Renal cortex interstitium (tissue), 11 donors: ENCODE results near the gene RANBP1. TPM values are rescaled to one million over a fixed set of nuclear protein-coding genes. Genes with fewer than 3 reads are reported as not detected.
"Not testable (repeated sequence)": the region's sequence is repeated elsewhere in the genome, so short reads cannot be mapped to it uniquely, and the experiment has no call there.

Experiments used
- DNase-seq, 11 donors: peaks; one replicate each; pipeline ENCODE4 v3.0.0-alpha.2; 2013; ENCODE audit warnings: low read depth in 9 of 11, low spot score in 4 of 11; ENCODE audit errors: extremely low read depth in 1 of 11
- polyA plus RNA-seq, 3 donors: library from polyadenylated mRNA; unstranded; fragments of 120-200 nt; gene quantifications; one replicate each; pipeline ENCODE4 v1.2.1, GENCODE V29; 2013; ENCODE audit not compliant: insufficient read length in 3 of 3

Gene RANBP1
- polyA plus RNA-seq, 3 donors = 175 to 213 (median 202) TPM

DNA sequence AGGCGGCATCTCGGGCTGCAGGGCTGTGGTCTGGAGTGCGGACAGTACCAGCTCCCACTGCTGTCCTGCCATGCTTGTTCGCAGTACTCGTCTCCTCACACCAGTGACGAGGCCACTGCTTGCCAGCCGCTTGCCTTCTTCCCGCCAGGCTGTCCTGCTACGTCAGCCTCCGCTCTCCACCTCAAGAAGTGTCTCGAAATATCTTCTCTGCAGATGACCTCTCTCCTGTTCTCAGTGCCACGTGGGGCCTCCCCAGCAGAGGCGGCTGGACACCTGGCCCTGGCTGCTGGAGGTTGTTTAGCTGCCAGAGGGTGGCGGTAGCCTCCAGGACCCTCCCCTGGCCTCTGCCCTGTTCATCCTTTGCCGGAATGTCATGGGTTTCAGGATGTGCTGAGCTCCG is 38.0 kb downstream of the RANBP1 start:
- DNase-seq = no peak

DNA sequence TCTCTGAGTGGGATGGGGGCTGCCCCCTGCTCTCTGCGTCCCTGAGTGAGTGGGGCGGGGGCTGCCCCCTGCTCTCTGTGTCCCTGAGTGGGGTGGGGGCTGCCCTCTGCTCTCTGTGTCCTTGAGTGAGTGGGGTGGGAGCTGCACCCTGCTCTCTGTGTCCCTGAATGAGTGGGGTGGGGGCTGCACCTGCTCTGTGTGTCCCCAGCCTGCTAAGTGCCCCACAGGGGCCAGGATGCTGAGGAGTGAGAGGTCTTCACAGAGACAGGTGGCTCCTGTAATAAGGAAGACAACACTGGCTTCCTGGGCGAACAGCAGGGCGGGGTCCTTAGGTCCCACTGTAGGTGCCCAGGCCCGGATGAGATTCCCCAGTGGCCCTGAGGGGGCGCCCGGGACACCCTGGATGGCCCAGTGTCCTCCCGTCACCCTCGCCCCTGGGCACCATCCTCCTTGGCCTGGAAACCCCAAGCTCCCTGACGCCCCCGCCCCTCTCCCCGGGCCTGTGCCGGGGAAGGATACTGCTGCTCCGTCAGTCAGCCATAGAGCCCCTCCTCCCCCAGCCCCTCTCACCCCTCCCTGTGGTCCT is 38.8 kb downstream of the RANBP1 start:
- DNase-seq = no peak

DNA sequence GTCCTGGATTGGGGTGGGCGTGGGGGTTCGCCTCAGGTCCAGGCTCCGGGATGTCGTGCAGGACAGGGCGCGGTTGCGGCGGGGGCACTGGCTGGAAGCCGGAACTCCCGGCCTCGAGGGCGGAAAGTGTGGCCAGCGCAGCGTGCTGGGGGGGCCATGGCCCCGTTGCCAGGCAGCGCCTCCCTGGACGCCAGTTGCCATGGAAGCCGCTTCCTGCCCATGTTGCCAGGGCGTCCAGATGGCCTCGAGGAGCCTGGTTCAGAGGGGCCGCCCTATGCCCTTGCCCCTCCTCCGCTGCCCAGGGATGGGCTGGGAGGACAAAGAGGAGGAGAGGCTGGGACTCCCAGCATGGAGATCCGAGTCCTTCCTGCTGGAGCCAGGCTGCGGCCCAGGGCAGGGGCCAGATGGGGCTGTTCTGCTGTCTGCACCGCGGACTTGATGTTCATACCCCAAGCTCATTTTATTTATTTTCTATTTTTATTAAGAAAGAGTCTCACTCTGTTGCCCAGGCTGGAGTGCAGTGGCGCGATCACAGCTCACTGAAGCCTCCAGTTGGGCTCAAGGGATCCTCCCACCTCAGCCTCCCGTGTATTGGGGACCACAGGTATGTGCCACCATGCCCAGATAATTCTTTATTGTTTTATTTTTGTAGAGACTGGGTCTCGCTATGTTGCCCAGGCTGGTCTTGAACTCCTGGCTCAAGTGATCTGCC is 39.6 kb downstream of the RANBP1 start:
- DNase-seq = no peak

DNA sequence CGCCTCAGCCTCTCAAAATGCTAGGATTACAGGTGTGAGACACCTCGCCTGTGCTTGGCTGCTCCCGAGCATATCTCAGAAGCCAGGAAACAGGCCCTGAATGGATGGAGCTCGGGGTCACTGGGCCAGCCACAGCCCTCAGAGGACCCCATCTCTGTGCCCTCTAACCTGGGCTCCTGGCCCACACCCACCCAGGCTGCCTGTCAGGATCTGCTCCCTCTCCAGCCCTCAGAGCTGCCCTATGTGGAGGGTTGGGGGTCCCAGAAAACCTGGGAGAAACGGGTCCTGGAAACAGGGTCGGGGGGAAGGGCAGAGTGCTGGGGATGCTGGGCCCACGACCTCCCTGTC is 40.1 kb downstream of the RANBP1 start:
- DNase-seq = no peak

DNA sequence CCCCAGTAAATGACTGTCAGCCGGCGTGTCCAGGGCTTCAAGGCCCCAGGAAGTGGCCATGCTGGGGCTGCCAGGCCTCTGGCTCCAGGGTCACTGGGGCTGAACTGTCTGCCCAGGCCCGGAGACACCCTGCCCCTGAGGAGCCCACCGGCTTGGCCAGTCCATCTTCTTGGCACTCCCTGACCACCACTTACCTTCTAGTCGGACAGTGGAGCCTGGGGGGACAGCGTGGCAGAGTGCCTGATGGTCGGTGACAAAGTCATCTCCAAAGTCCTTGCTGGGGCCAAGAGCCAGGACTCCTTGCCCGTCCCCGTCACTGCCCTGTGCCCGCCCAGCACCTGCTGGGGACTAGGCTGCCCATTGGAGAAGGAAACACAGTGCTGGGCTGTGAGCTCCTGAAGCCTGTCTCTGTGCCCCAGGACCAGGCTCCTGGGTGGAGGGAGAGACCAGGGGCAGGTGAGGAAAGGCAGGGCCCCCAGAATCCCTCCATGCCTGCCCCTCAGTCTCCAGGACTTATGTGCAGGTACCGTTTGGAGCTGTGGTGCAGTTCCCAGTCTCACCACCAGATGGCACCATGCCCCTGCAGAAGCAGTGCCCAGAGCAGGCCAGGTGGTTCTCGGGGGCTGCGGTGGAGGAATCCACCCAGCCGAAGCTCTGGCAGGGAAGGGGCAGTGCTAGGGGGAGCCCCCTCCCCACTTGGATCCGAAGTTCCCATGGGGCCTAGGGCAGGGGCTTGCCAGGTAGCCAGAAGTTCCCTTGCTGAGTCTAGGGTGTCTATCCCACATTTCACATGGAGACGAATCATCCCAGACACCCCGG is 40.9 kb downstream of the RANBP1 start:
- DNase-seq = peak in 9 of 11 donors; percentile 53 to 79 (median 71)

DNA sequence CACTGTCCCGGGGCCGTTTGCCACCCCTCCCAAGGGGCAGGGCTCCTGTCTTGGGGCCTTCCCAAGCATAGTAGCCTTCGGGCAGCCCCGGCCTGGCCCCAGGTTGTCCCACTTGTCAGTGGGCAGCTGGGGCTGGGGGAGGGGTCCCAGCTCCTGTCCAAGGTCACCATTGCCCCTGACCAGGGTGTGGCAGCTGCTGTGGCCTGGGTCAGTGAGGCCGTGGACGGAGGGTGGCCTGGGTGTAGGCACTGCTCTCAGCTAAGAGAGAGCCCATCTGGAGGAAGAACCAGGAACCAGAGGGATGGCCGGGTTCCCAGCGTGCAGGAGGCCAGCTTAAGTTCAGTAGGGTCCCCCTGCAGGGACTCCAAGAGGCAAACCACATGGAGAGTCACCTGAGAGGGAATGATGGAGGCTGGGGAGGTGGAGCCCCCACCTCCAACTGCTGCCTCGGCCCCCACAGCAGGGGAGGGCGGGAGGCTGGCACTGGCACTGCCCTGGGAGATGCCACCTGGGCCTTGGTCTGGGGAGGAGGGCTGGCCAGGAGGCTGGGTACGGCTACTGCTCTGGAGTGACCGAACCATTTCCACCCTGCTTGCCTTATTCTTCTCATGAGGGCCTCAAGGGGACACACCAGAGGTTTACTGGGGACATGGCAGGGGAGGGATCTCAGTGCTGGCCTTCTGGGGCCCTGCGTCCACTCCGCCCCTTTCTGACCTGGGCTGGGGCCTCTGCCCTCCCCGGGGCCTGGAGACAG is 41.7 kb downstream of the RANBP1 start:
- DNase-seq = no peak

DNA sequence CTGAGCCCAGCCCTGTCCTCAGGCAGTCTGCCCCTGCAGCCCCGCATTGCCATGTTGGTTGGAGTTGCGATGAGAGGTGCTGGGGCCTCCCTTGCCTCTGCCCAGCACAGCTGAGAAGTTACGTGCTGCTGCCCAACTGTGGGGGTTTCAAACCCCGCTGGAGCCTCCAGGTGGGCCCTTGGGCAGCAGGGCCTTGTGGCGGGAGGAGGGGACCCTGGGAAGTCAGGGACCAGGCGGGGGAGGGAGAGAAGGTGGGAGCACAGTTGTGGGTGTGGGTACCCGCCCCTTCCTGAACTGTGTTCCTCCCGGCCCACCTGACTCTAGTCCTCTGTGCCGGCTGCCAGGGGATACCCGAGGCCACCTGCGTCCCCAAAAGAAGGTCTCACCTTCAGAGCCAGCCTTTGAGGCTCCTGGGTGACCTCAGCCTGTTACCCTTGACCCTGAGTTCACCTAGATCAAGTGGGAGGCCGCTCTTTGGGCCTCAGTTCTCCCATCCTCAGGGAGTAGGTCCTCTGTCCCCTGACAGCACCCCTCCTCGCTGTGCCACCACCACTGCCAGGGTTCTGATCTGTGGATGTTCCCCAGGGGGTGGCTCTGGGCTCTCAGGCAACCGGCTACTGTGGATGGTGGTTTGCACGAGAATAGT is 42.6 kb downstream of the RANBP1 start:
- no peak for DNase-seq

DNA sequence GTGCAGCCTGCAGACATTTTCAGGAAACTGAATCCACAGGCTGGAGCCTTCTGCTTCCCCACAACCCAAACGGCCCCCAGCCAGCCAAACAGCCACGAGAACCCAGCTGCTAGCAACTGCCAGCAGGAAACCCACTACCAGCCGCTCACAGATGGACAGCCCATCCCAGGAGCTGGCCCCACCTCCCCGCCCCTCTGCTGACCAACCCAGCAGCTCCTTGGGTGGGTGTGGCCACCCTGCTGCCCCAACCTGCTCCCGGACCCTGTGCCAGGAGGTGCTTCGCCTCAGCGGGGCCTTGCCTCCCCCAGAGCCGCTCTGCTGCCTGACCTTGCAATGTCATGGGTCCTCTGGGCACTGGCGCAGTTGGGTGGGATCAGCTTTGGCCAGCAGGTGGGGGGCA is 43.2 kb downstream of the RANBP1 start:
- DNase-seq = peak in 1 of 11 donors; percentile 16

DNA sequence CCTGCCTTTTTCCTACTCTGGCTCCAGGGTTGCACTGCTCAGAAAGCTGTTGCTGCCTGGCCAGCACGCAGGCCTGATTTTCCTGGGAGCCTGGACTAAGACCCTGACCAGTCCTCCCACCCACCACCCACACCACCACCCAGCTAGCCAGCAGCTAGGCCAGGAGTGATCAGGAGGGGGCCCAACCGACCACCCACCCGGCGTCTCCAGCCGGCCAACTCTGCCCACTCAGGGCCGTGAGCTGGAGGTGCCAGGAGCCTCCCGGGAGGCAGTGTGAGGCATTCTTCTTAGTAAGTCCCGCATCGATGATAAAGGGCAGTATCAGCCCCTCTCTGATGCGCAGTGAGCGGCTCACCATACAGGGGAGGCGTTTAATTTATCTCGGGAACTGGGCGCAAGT is 43.6 kb downstream of the RANBP1 start:
- DNase-seq = not testable (repeated sequence)

DNA sequence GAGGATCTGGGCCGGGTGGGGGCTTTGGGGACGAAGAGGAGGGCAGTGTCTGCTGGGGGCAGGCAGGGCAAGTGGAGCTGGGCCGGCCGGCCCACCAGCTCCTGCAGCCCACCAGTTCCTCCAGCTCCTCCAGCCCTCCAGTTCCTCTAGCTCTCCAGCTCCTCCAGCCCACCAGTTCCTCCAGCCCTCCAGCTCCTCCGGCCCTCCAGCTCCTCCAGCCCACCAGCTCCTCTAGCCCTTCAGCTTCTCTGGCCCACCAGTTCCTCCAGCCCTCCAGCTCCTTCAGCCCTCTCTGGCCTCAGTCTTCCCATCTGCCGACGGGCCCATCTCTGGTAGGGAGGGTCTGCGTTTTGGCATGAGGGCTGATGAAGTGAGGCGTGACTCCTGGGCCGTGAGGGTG is 44.1 kb downstream of the RANBP1 start:
- no peak for DNase-seq

DNA sequence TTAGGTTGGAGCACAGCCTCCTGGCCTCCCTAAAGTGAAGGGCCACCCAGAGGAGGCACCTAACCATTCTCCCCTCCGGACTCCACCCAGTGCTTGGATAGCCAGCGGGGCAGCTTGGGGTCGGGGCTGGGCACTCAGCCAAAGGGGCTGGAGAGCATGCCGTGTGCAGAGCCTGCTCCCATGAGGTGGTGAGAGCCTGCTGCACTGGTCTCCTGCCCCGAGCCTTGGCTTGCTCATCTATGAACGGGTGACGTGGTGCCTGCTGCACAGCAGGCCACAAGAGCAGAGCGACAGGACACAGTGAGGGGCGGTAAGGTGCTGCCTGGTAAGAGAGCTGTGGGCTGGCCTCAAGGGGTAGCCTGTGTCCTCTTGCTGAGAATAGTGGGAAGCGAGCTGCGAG is 49.0 kb downstream of the RANBP1 start:
- DNase-seq = no peak

DNA sequence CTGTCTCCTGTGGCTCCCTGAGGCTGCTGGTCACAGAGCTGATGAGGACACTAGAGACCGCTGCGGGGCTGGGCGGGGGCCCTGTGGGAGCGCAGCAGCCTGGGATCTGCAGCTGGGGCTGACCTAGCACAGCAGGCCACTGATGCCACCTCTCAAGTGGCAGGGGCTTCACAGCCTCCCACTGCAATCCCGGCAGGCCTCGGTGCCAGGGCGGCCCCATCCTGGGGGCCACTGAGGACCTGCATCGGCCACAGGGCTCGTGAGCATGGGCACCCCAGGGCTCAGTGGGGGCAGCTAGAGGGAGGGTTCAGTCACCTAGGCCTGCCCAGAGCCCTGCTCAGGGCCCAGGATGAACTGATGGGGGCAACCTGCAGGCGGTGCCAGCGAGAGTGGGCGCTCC is 49.5 kb downstream of the RANBP1 start:
- no peak for DNase-seq

DNA sequence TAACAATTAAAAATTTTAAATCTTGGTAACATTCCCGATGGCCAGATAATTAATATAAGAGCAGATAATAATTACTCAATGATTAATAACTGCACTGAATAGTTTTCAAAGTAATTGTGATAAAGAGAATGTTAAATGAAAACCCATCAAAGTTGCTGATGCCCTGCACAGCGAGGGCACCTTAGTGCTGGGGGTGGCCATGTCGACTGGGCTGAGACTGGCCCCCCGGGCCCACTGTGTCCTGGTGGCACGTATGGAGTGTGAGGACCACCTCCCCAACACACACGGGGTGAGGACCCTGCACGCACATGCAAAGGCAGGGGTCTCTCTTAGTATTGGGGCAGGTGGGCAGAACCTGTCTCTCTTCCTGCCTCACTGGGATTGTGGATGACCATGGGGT is 50.0 kb downstream of the RANBP1 start:
- DNase-seq = no peak

DNA sequence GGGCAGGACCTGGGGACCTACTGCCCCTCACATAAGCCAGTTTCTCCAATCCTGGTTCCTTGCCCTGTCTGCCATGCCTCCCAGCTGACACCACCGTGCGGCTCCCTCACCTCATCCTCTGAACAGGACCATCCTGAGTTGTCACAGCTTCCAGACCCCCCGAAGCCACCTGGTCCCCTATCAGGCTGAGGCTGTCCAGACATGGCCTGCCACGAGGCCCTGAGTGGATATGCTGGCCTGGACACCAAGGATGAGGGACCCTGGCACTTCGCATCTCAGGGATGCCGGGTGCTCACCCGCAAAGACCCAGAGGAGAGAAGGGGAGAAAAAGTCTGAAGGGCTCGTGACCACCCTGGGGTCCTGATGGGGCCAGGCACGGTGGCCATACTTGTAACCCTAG is 50.8 kb downstream of the RANBP1 start:
- DNase-seq = no peak

DNA sequence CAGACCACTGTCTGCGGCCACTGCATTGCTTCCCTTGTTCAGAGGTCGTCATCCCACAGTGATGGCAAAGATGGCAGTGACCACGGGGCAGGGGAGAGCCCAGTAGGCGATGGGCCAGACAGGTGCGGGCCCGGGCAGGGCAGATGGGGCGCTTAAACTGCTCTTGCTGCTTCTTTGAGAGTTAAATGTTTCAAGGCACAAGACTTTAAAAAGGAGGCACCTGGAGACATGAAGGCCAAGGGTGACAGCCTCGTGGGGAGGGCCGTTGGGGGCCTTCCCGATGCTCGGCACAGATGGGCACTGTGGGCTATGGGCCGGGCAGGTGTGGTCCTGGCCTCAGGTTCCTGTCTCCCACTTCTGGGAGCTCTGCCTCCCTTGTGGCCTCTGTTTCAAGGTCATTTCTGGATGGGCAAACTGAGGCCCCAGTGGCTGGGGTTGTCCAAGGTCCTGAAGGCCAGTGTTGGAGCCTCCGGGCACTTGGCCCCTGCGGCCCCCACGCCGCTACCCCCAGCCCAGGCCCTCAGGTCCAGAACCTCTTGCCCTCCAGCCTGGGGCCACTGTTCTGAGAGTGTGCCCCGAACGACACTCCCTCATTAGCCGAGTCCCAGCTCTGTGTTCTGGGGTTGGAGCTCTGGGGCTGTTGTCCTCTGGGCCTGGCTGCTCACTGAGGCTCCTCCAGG is 51.9 kb downstream of the RANBP1 start:
- DNase-seq = no peak

DNA sequence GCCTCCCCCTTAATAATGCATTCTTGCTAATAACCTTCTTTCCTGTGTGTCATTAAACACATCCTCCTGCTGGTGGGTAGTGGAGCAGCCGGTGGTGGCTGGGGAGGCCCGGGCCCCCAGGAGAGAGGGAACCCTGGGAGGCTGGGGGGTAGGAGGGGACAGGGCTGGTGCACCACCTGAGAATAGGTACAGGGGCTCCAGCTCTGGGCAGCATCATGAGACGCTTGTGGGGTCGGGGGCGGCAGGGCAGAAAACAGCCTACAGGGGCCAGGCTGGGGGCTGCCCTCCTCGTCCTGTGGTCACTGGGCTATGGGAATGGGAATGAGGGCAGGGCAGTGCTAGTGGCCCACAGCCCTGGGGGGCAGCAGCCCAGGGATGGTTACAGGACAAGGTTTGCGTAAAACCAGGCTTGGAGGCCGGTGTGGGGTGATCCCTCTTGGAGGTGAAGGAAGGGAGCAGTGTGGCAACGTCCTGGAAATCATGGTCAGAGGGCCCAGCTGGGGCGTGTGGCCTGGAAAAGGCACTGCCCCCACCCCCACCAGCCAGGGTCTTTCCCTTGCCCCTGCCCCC is 53.4 kb downstream of the RANBP1 start:
- no peak for DNase-seq

DNA sequence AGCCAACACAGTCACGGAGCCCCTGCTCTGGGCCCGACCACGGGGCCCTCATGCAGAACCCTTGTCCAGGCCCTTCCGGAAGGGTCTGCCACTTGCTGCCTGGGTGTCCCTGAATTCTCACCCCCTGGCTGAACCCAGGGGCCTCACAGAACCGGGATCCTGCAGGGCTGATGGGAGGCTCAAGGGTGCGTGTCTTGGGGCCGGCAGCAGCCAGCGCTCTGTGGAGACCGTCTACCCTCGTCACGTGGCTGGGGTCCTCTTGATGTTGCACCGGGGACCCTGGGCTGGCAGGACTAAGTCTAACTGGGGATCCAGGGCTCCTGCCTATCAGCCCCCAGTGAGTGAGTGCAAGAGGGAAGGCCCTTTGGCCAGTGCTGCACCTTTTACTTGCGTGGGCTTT is 54.3 kb downstream of the RANBP1 start:
- no peak for DNase-seq
